Chondrocyte (in vitro differentiated cells): Measurements from ENCODE around the gene MRC2. TPM values are rescaled to one million over a fixed set of nuclear protein-coding genes. Genes with fewer than 3 reads are reported as not detected.

Experiments used
- DNase-seq: peaks from one replicate; pipeline ENCODE4 v3.0.0; 2021; ENCODE audit warnings: mixed read lengths, low spot score
- H3K27ac Mint-ChIP-seq: one replicate; pipeline ENCODE4 v1.8.0; 2021; ENCODE audit warnings: mild to moderate bottlenecking, moderate library complexity, mixed read lengths; ENCODE audit not compliant: unreplicated experiment
- H3K27me3 Mint-ChIP-seq: 2 replicates; pipeline ENCODE4 v1.8.0; 2021; ENCODE audit warnings: low read depth, mixed read lengths
- H3K36me3 Mint-ChIP-seq: 2 replicates; pipeline ENCODE4 v1.8.0; 2021; ENCODE audit warnings: low read depth, mixed read lengths
- H3K4me1 Mint-ChIP-seq: 2 replicates; pipeline ENCODE4 v1.8.0; 2021; ENCODE audit warnings: low read depth, mild to moderate bottlenecking, mixed read lengths
- H3K4me3 Mint-ChIP-seq: one replicate; pipeline ENCODE4 v1.8.0; 2021; ENCODE audit warnings: mild to moderate bottlenecking, moderate library complexity, mixed read lengths; ENCODE audit not compliant: unreplicated experiment
- H3K9me3 Mint-ChIP-seq: 2 replicates; pipeline ENCODE4 v1.8.0; 2021; ENCODE audit warnings: low read depth, mixed read lengths
- CTCF ChIP-seq: fragments of 200-600 bp; sonication (generic); IDR thresholded peaks from 2 replicates; pipeline ENCODE4 v1.5.0; 2021; ENCODE audit warnings: antibody characterized with exemption, mild to moderate bottlenecking, moderate library complexity
- total RNA-seq: library from RNA; stranded (reverse); gene quantifications from 3 replicates; pipeline ENCODE4 v1.2.1, GENCODE V29; 2021

Gene MRC2
- total RNA-seq, 1 donor from 2014 or later, result 353 TPM

GRCh38 chr17:62703261-62703775 lies 75.8 kb downstream of the MRC2 start:
- no peaks in the 10 kb centered on the region for H3K36me3 Mint-ChIP-seq
- TF ChIP-seq CTCF, result no peak
- H3K4me1 Mint-ChIP-seq, result peaks cover 46% of the 10 kb centered on the region
- DNase-seq, result peak; percentile 93
- no peaks in the 10 kb centered on the region for H3K27me3 Mint-ChIP-seq
- peaks cover 4% of the 10 kb centered on the region for H3K9me3 Mint-ChIP-seq
- peak overlapping the region; percentile 60 for H3K4me3 Mint-ChIP-seq
- H3K27ac Mint-ChIP-seq, result no peak overlapping the region

GRCh38 chr17:62703776-62704380 lies 76.4 kb downstream of the MRC2 start:
- no peaks in the 10 kb centered on the region for H3K27me3 Mint-ChIP-seq
- no peak for DNase-seq
- no peak overlapping the region for H3K27ac Mint-ChIP-seq
- H3K36me3 Mint-ChIP-seq, result peaks cover 2% of the 10 kb centered on the region
- peak overlapping the region; percentile 78 for H3K4me3 Mint-ChIP-seq
- TF ChIP-seq CTCF, result peak; percentile 96
- peaks cover 9% of the 10 kb centered on the region for H3K9me3 Mint-ChIP-seq
- peaks cover 40% of the 10 kb centered on the region for H3K4me1 Mint-ChIP-seq

GRCh38 chr17:62704381-62704971 lies 77.0 kb downstream of the MRC2 start:
- H3K9me3 Mint-ChIP-seq, result peaks cover 12% of the 10 kb centered on the region
- no peaks in the 10 kb centered on the region for H3K27me3 Mint-ChIP-seq
- H3K4me1 Mint-ChIP-seq, result peaks cover 35% of the 10 kb centered on the region
- TF ChIP-seq CTCF, result no peak
- DNase-seq, result no peak
- H3K27ac Mint-ChIP-seq, result peak overlapping the region; percentile 61
- peak overlapping the region; percentile 78 for H3K4me3 Mint-ChIP-seq
- H3K36me3 Mint-ChIP-seq, result peaks cover 2% of the 10 kb centered on the region

GRCh38 chr17:62705156-62705777 lies 77.8 kb downstream of the MRC2 start:
- no peaks in the 10 kb centered on the region for H3K27me3 Mint-ChIP-seq
- peak overlapping the region; percentile 78 for H3K4me3 Mint-ChIP-seq
- H3K36me3 Mint-ChIP-seq, result peaks cover 2% of the 10 kb centered on the region
- peaks cover 12% of the 10 kb centered on the region for H3K9me3 Mint-ChIP-seq
- no peak for TF ChIP-seq CTCF
- peaks cover 28% of the 10 kb centered on the region for H3K4me1 Mint-ChIP-seq
- H3K27ac Mint-ChIP-seq, result peak overlapping the region; percentile 50
- DNase-seq, result no peak

GRCh38 chr17:62705778-62706597 lies 78.5 kb downstream of the MRC2 start:
- no peaks in the 10 kb centered on the region for H3K27me3 Mint-ChIP-seq
- H3K27ac Mint-ChIP-seq, result no peak overlapping the region
- TF ChIP-seq CTCF, result no peak
- peak overlapping the region; percentile 78 for H3K4me3 Mint-ChIP-seq
- no peak for DNase-seq
- H3K36me3 Mint-ChIP-seq, result peaks cover 2% of the 10 kb centered on the region
- peaks cover 28% of the 10 kb centered on the region for H3K4me1 Mint-ChIP-seq
- H3K9me3 Mint-ChIP-seq, result peaks cover 12% of the 10 kb centered on the region
